Heart left ventricle (tissue), 16 donors: Measurements from ENCODE around the gene ST6GALNAC2. TPM values are rescaled to one million over a fixed set of nuclear protein-coding genes. Genes with fewer than 3 reads are reported as not detected.

Source experiments
- ATAC-seq, 4 donors: fragments of 200-7000 bp; cut with Tn5 transposase; one replicate each; pipeline ENCODE4 v1.9.1; 2020 to 2022; ENCODE audit warnings: moderate library complexity in 4 of 4, mild to moderate bottlenecking in 3 of 4, moderate number of reproducible peaks in 1 of 4
- DNase-seq, 5 donors: peaks; one replicate each; pipeline ENCODE4 v3.0.0-alpha.2; 2020
- H3K27ac ChIP-seq, 12 donors: fragments of 200-600 bp; sonication (generic) in 4 of 12; one replicate each; pipeline versions ENCODE4 v1.5.0 to v1.8.0; 2016 to 2022; ENCODE audit warnings: mild to moderate bottlenecking in 2 of 12
- H3K27me3 ChIP-seq, 9 donors: fragments of 200-600 bp; sonication (generic) in 2 of 9; one replicate each; pipeline versions ENCODE4 v1.5.1 to v1.8.0; 2016 to 2022; ENCODE audit warnings: mild to moderate bottlenecking in 3 of 9
- H3K36me3 ChIP-seq, 9 donors: fragments of 200-600 bp; sonication (generic) in 2 of 9; one replicate each; pipeline versions ENCODE4 v1.5.0 to v1.8.0; 2018 to 2022; ENCODE audit warnings: mild to moderate bottlenecking in 2 of 9
- H3K4me1 ChIP-seq, 12 donors: fragments of 200-600 bp; sonication (generic) in 4 of 12; one replicate each; pipeline versions ENCODE4 v1.5.0 to v1.8.0; 2016 to 2022; ENCODE audit warnings: mild to moderate bottlenecking in 3 of 12
- H3K4me3 ChIP-seq, 12 donors: fragments of 200-600 bp; sonication (generic) in 4 of 12; one replicate each; pipeline versions ENCODE4 v1.5.0 to v1.8.0; 2017 to 2022; ENCODE audit warnings: mild to moderate bottlenecking in 9 of 12, moderate library complexity in 4 of 12
- H3K9me3 ChIP-seq, 12 donors: fragments of 200-600 bp; sonication (generic) in 4 of 12; one replicate each; pipeline versions ENCODE4 v1.5.0 to v1.8.0; 2016 to 2022; ENCODE audit warnings: mild to moderate bottlenecking in 1 of 12
- POLR2A ChIP-seq, 2 donors: fragments of 450-650 bp; IDR thresholded peaks; one replicate each; pipeline ENCODE4 v1.6.1; 2017; ENCODE audit warnings: antibody characterized with exemption in 2 of 2, mild to moderate bottlenecking in 2 of 2, moderate library complexity in 2 of 2
- WGBS, 4 donors: extraction: QIAGEN DNeasy Blood & Tissue Kit in 2 of 4; methylation state at CpG; one replicate each; pipeline versions ENCODE4 v1.1.5 to v1.1.7; 2013 to 2018; 5-methylcytosine and 5-hydroxymethylcytosine counted together
- intact Hi-C, 10 donors: fragments of 100-400 bp; cut with DNase I; formaldehyde crosslinking; loops; one replicate each; pipeline versions ENCODE4 v1.11.1 to v1.14.2; 2022
- polyA plus RNA-seq, 2 donors: library from polyadenylated mRNA; stranded (reverse); fragments of 200-250 nt; gene quantifications; one replicate each; pipeline ENCODE4 v1.2.3, GENCODE V29; 2013
- total RNA-seq, 9 donors: library from RNA; depleted of rRNA in 2 of 9; stranded (reverse); fragments of >200 nt in 2 of 9; fragmentation: NEBNext Ultra II Directional in 3 of 9; extraction: Animal tissue kit (Norgen Biotek cat#: 25700) in 3 of 9; gene quantifications; one replicate each; pipeline versions ENCODE4 v1.1.0 to v1.2.4, GENCODE V29; 2016 to 2023
- TF ChIP-seq, protein P1 (sequence below), 12 donors: fragments of 200-600 bp; sonication (generic) in 4 of 12; IDR thresholded peaks; one replicate each; pipeline versions ENCODE4 v1.5.0 to v1.8.0; 2018 to 2022; ENCODE audit warnings: antibody characterized with exemption in 12 of 12, mild to moderate bottlenecking in 5 of 12
- donor health status: ischemic (EF 13 %, LVEDD 7.1; RV severe dilation, severe dysfunction).
- donor health status: healthy with polysubstance abuse.
- donor health status: DM: no; HTN: yes; CAD: no.
- donor health status: DM: no; HTN: no; CAD: no.
- donor health status: ischemic (EF 25% LVEDD 6.9; RV normal size, moderate dysfunction).
- donor health status: ischemic (EF 25% LVEDD 5.7; RV mildly dilated, moderate dysfunction).
- donor health status: healthy.
- donor health status: DM: yes; HTN: yes; CAD: no.
- donor health status: ischemic (EF 35%, LVEDD 5.7; RV mildly dilated, moderate dysfunction).
- donor health status: nonischemic (EF 11% LVEDD 7.7; RV severe dilation, severe dysfunction).
- donor health status: DM: yes; HTN: yes; CAD: no.
- donor health status: PGD.
- donor health status: ischemic (EF 29% LVEDD 5.4; RV normal size, mild dysfunction).
- donor health status: nonischemic (EF 23%, LVEDD 6.1; RV moderate dilation, normal function).

Gene ST6GALNAC2
- total and polyA plus RNA-seq, 11 donors = 2.1 to 7.8 (median 4.9) TPM

DNA sequence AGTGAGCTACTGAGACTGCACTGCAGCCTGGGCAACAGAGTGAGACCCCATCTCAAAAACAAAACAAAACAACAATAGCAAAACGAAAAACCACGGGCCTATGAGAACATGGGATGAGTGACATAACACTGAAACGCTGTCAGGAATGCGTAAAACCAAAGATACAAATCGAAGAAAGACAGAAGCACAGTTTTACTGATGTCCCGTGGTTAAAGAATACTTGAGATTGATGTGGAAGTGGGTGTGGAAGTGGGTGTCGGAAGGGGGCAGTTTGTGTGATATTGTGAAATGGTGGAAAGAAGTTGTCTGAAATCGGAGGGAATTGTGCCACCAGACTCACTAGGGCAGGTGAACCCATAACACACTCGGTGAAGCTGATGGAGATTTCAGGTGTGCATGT lies 9.5 kb downstream of the ST6GALNAC2 start:
- ATAC-seq = no peak

DNA sequence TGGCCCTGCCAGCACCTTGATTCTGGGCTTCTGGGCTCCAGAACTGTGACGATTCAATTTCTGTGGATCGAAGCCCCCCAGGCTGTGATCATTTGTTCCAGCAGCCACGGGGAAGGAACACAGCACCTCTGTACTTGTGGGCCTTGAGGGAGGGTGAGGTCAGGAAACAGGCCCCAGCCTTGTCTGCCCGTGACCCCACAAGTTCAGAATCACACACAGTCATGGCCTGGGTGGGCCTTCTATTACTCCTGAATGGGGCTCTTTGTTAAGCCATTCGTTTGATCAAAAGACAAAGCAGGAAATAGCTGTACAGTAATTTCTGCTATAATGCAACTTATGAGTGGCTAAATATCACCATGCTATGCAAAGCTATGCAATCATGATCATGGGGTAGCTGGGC lies 10.1 kb downstream of the ST6GALNAC2 start:
- no peaks in the 10 kb centered on the region for H3K27me3 ChIP-seq
- TF ChIP-seq, protein P1, sequence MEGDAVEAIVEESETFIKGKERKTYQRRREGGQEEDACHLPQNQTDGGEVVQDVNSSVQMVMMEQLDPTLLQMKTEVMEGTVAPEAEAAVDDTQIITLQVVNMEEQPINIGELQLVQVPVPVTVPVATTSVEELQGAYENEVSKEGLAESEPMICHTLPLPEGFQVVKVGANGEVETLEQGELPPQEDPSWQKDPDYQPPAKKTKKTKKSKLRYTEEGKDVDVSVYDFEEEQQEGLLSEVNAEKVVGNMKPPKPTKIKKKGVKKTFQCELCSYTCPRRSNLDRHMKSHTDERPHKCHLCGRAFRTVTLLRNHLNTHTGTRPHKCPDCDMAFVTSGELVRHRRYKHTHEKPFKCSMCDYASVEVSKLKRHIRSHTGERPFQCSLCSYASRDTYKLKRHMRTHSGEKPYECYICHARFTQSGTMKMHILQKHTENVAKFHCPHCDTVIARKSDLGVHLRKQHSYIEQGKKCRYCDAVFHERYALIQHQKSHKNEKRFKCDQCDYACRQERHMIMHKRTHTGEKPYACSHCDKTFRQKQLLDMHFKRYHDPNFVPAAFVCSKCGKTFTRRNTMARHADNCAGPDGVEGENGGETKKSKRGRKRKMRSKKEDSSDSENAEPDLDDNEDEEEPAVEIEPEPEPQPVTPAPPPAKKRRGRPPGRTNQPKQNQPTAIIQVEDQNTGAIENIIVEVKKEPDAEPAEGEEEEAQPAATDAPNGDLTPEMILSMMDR (IDR thresholded peaks at IDR 0.05) = no peak
- no peak for TF ChIP-seq POLR2A (IDR thresholded peaks at IDR 0.05)
- no peaks in the 10 kb centered on the region for H3K9me3 ChIP-seq
- H3K4me1 ChIP-seq = no peaks in the 10 kb centered on the region
- H3K36me3 ChIP-seq = no peaks in the 10 kb centered on the region
- H3K4me3 ChIP-seq = no peak overlapping the region
- ATAC-seq (no peak), DNase-seq (no peak)
- no peak overlapping the region for H3K27ac ChIP-seq
- intact Hi-C loops = loop anchor here in 1 of 10 donors (10.0 kb wide), 1 partner anchor 49 kb away; no protein-coding TSS in a partner anchor
- WGBS, 4 donors = 72 to 91% (median 74%) methylated on average over 4 to 5 of the region's 5 CpGs

More for the DNA sequence above, 9.5 kb downstream of the ST6GALNAC2 start:
- Histone ChIP-seq H3K27me3 (no peaks in the 10 kb centered on the region), H3K27ac (no peak overlapping the region), H3K4me1 (no peaks in the 10 kb centered on the region), H3K36me3 (no peaks in the 10 kb centered on the region), H3K9me3 (no peaks in the 10 kb centered on the region), H3K4me3 (no peak overlapping the region)
- WGBS, 4 donors = 87 to 92% (median 91%) methylated on average over 9 of the region's 9 CpGs
- no peak for DNase-seq
- TF ChIP-seq POLR2A (IDR thresholded peaks at IDR 0.05) = no peak
- TF ChIP-seq, protein P1 (IDR thresholded peaks at IDR 0.05) = no peak
- intact Hi-C loops = loop anchor here in 1 of 10 donors (10.0 kb wide), 1 partner anchor 49 kb away; no protein-coding TSS in a partner anchor

DNA sequence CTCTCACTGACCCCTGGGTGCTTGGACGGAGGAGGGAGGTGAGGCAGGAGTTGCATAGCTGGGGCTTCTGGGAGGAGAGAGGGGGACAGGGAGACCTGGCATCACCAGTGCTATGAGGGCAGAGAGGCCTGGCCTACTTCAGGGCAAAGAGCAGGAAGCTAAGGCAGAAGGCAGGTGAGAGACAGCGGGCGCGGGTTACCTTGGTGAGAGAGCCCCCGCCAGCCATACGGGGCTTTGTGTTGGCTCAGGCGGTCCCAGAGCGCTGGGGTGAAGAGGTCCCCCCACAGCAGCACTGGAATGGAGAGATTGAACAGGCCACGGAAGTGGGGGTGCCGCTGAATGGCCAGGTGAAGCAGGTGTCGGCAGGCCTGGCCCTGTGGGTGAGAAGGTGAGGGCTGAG lies 11.5 kb downstream of the ST6GALNAC2 start:
- Histone ChIP-seq H3K4me1 (peaks cover 0 to 10% (median 3%) of the 10 kb centered on the region in 12 donors), H3K27ac (no peak overlapping the region), H3K9me3 (no peaks in the 10 kb centered on the region), H3K27me3 (no peaks in the 10 kb centered on the region), H3K4me3 (no peak overlapping the region), H3K36me3 (no peaks in the 10 kb centered on the region)
- no peak for ATAC-seq
- DNase-seq = no peak
- intact Hi-C loops = loop anchor here in 1 of 10 donors (10.0 kb wide), 1 partner anchor 51 kb away; no protein-coding TSS in a partner anchor
- 90 to 96% (median 94%) methylated on average over 11 of the region's 11 CpGs for WGBS, 4 donors
- TF ChIP-seq POLR2A (IDR thresholded peaks at IDR 0.05) = no peak
- TF ChIP-seq, protein P1 (IDR thresholded peaks at IDR 0.05) = no peak

DNA sequence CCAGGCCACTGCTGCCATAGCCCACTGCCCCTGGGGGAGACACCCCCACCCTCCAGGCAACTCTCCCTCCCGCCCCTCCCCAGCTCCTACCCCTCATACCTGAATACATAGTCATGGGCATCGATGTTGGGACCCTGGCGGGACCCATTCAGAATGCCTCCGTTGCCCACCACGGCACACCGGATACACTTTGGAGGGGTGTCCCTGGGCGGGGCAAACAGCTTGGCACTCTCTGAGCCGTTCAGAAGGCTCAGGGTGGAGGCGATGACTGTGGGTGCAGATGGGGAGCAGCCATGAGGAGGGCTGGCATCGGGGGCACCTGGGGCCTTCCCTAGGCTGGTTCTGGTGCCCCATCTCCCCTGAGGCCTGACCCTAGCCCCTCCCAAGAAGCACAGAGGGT lies 12.6 kb downstream of the ST6GALNAC2 start:
- H3K27ac ChIP-seq = no peak overlapping the region
- no peak overlapping the region for H3K4me3 ChIP-seq
- intact Hi-C loops = loop anchor here in 1 of 10 donors (10.0 kb wide), 1 partner anchor 52 kb away; no protein-coding TSS in a partner anchor
- 86 to 95% (median 94%) methylated on average over 5 to 10 of the region's 10 CpGs for WGBS, 4 donors
- DNase-seq (no peak), ATAC-seq (no peak)
- TF ChIP-seq POLR2A (IDR thresholded peaks at IDR 0.05) = no peak
- TF ChIP-seq, protein P1 (IDR thresholded peaks at IDR 0.05) = no peak
- no peaks in the 10 kb centered on the region for H3K36me3 ChIP-seq
- H3K9me3 ChIP-seq = no peaks in the 10 kb centered on the region
- peaks cover 0 to 13% (median 3%) of the 10 kb centered on the region in 12 donors for H3K4me1 ChIP-seq
- peaks cover 0 to 2% (median 0%) of the 10 kb centered on the region in 9 donors for H3K27me3 ChIP-seq
